HepG2 (cell line): ENCODE measurements around the gene DENND2D. TPM values are rescaled to one million over a fixed set of nuclear protein-coding genes. Genes with fewer than 3 reads are reported as not detected.
A peak's percentile ranks its signal among the peaks of the same experiment; 100 is the strongest.

Experiments used
- ATAC-seq: fragments of 200-7000 bp; cut with Tn5 transposase; 3 replicates; pipeline ENCODE4 v1.9.1; 2020; ENCODE audit warnings: mild to moderate bottlenecking, moderate library complexity
- BruUV-seq: library from RNA; stranded (reverse); fragments of 400-500 nt; replicated peaks from 2 replicates; lab custom pipeline; 2021; lab: Mats Ljungman, UMichigan
- CTCF ChIA-PET: fragments of 300-600 bp; formaldehyde crosslinking; extraction: SDS; loops from one replicate; lab custom pipeline; 2021; ENCODE audit warnings: low total read pairs, inconsistent platforms, low intra/inter-chr PET ratio; lab: Yijun Ruan, JAX
- POLR2A ChIA-PET: fragments of 350-600 bp; sonication (Branson Sonifier 250); formaldehyde crosslinking; loops from one replicate; lab custom pipeline; 2020; ENCODE audit warnings: antibody characterized with exemption, inconsistent platforms; lab: Yijun Ruan, JAX
- DNase-seq: peaks from one replicate; pipeline ENCODE4 v3.0.0-alpha.2; 2015; ENCODE audit warnings: low spot score
- FAIRE-seq: peaks from 3 replicates; lab custom pipeline; 2011; peaks lifted over from hg19 to GRCh38; lab: Jason Lieb, UNC
- H2AFZ ChIP-seq: one replicate; pipeline ENCODE4 v1.6.1; 2011; ENCODE audit warnings: low read length, inconsistent platforms
- H3K27ac ChIP-seq: fragments of 300-600 bp; 3 replicates; pipeline ENCODE4 v1.8.0; 2011; ENCODE audit warnings: mixed run types, mild to moderate bottlenecking, mixed read lengths, low read length, inconsistent platforms; ENCODE audit not compliant: insufficient read depth; ENCODE audit errors: extremely low read length
- H3K27me3 ChIP-seq, 2 experiments: fragments of 200-600 bp in 1 of 2; 2 replicates in 1 of 2; 3 replicates in 1 of 2; pipeline versions ENCODE4 v1.6.0 to v1.8.0; 2011; ENCODE audit warnings: low read length in 2 of 2, mild to moderate bottlenecking in 2 of 2, moderate library complexity in 2 of 2, inconsistent platforms in 1 of 2; ENCODE audit not compliant: insufficient read depth in 2 of 2, control insufficient read depth in 1 of 2
- H3K36me3 ChIP-seq, 2 experiments: fragments of 200-600 bp in 1 of 2; replicated peaks in 1 of 2; 2 replicates in 1 of 2; 3 replicates in 1 of 2; pipeline versions ENCODE4 v1.5.1 to v1.8.0; 2011; ENCODE audit warnings: low read length in 2 of 2, inconsistent platforms in 1 of 2; ENCODE audit not compliant: insufficient read depth in 2 of 2, control insufficient read depth in 1 of 2
- H3K4me1 ChIP-seq: 2 replicates; pipeline ENCODE4 v1.5.1; 2012; ENCODE audit warnings: low read length, inconsistent platforms; ENCODE audit not compliant: insufficient read depth
- H3K4me2 ChIP-seq: 2 replicates; pipeline ENCODE4 v1.6.0; 2011; ENCODE audit warnings: low read depth, low read length, inconsistent platforms
- H3K4me3 ChIP-seq, 3 experiments: fragments of 200-600 bp in 1 of 3; sonication (generic), shearing (Covaris generic) in 1 of 3; replicated peaks in 1 of 3; 2 replicates each; pipeline ENCODE4 v1.5.1; 2011 to 2016; ENCODE audit warnings: low read length in 3 of 3, inconsistent platforms in 2 of 3, low read depth in 2 of 3, mild to moderate bottlenecking in 2 of 3, control low read depth in 1 of 3, mixed read lengths in 1 of 3; ENCODE audit not compliant: insufficient read depth in 1 of 3
- H3K79me2 ChIP-seq: one replicate; pipeline ENCODE4 v1.6.1; 2011; ENCODE audit warnings: low read length, inconsistent platforms; ENCODE audit not compliant: insufficient read depth
- H3K9ac ChIP-seq: 2 replicates; pipeline ENCODE4 v1.6.0; 2011; ENCODE audit warnings: mild to moderate bottlenecking, low read depth, low read length, inconsistent platforms; ENCODE audit not compliant: insufficient read depth
- H3K9me3 ChIP-seq: 2 replicates; pipeline ENCODE4 v1.5.1; 2012; ENCODE audit warnings: mild to moderate bottlenecking, low read length
- H4K20me1 ChIP-seq: 2 replicates; pipeline ENCODE4 v1.6.0; 2011; ENCODE audit warnings: inconsistent platforms, mild to moderate bottlenecking, low read length, moderate library complexity; ENCODE audit not compliant: insufficient read depth
- ATF4 ChIP-seq, 2 experiments: fragments of 450-650 bp in 1 of 2; sonication (generic) in 1 of 2; formaldehyde crosslinking; IDR thresholded peaks; 2 replicates each; pipeline versions ENCODE4 v1.5.0 to v1.8.0; 2020 to 2022; ENCODE audit warnings: mild to moderate bottlenecking in 1 of 2, missing genetic modification reagents in 1 of 2
- HIC2 ChIP-seq: sonication (generic); formaldehyde crosslinking; IDR thresholded peaks from 2 replicates; pipeline ENCODE4 v1.9.0; 2022; ENCODE audit warnings: low read depth, missing genetic modification reagents
- KDM1A ChIP-seq: IDR thresholded peaks from 2 replicates; pipeline ENCODE4 v1.6.1; 2016; ENCODE audit warnings: missing compliant biosample characterization
- RBFOX2 ChIP-seq: fragments of 200-400 bp; formaldehyde crosslinking; IDR thresholded peaks from 2 replicates; pipeline ENCODE4 v1.6.1; 2017; ENCODE audit warnings: low read depth, mild to moderate bottlenecking, low read length
- RFX1 ChIP-seq: fragments of 450-650 bp; IDR thresholded peaks from 2 replicates; pipeline ENCODE4 v1.6.1; 2017
- ZFP62 ChIP-seq: sonication (generic); formaldehyde crosslinking; IDR thresholded peaks from 2 replicates; pipeline ENCODE4 v1.4.0; 2020; ENCODE audit warnings: missing genetic modification reagents
- ZNF746 ChIP-seq: sonication (generic); formaldehyde crosslinking; IDR thresholded peaks from 2 replicates; pipeline ENCODE4 v1.8.0; 2022; ENCODE audit warnings: mild to moderate bottlenecking, missing genetic modification reagents
- ZSCAN30 ChIP-seq: sonication (generic); formaldehyde crosslinking; IDR thresholded peaks from 2 replicates; pipeline ENCODE4 v1.5.0; 2020; ENCODE audit warnings: mild to moderate bottlenecking, missing genetic modification reagents
- WGBS: methylation state at CpG from one replicate; pipeline ENCODE4 v1.1.6; 2017; ENCODE audit warnings: low lambda C conversion rate; 5-methylcytosine and 5-hydroxymethylcytosine counted together
- in situ Hi-C: cut with HindIII; loops from 2 replicates; pipeline ENCODE4 v1.10.0; 2017; ENCODE audit warnings: low pct_unique_long_range_greater_than_20kb; ENCODE audit not compliant: extremely low pct_ligation_motif_present
- intact Hi-C: fragments of 100-400 bp; cut with micrococcal nuclease; formaldehyde crosslinking; loops from one replicate; pipeline ENCODE4 v1.10.0; 2022; ENCODE audit not compliant: unreplicated experiment
- polyA plus RNA-seq, 8 experiments: library from polyadenylated mRNA; depleted of rRNA in 3 of 8; stranded (reverse) in 7 of 8; unstranded in 1 of 8; fragments of >200 nt; fragmentation: Illumina TruSeq in 4 of 8; extraction: Trizol in 4 of 8; gene quantifications; 2 replicates each; pipeline versions ENCODE4 v1.2.1 to v1.2.3, GENCODE V29; 2011 to 2016; ENCODE audit warnings: low read depth in 4 of 8, missing spikeins in 1 of 8, mixed read lengths in 1 of 8; ENCODE audit not compliant: insufficient read depth in 1 of 8
- total RNA-seq, 5 experiments: library from RNA; depleted of rRNA; stranded (reverse); fragments of >200 nt; fragmentation: Illumina TruSeq; extraction: Trizol; gene quantifications; 2 replicates each; pipeline ENCODE4 v1.2.3, GENCODE V29; 2016; ENCODE audit warnings: low read depth in 1 of 5

The DENND2D gene
- total and polyA plus RNA-seq, 2 of the 13 experiments (the other 11 are each of a cell fraction or from before 2014, with no cell fraction given): 0.04 TPM; not detected in 1

- Histone ChIP-seq H3K4me2 (no peak overlapping the region), H3K9me3 (no peaks in the 10 kb centered on the region), H3K36me3 (no peaks in the 10 kb centered on the region), H3K79me2 (no peaks in the 10 kb centered on the region), H2AFZ (no peak overlapping the region), H4K20me1 (no peaks in the 10 kb centered on the region), H3K27ac (no peak overlapping the region), H3K9ac (no peak overlapping the region), H3K27me3 (no peaks in the 10 kb centered on the region), H3K4me1 (peaks cover 44% of the 10 kb centered on the region), H3K4me3 (no peak overlapping the region)
- in situ Hi-C loops (no loop called here), intact Hi-C loops (no loop called here)
- no TSS peak for BruUV-seq
- 45% methylated on average over 2 of the region's 2 CpGs for WGBS
- DNase-seq (no peak), ATAC-seq (no peak), FAIRE-seq (no peak)
- CTCF ChIA-PET: no interaction called here
- peak in 1 of 2 experiments; percentile 73; a peak in 1 of 4 replicates for TF ChIP-seq ATF4 (CRISPR knock-in tag; IDR thresholded peaks at IDR 0.05)
- TF ChIP-seq RBFOX2: no peak
- no peak for TF ChIP-seq KDM1A
- POLR2A ChIA-PET: no interaction called here
These were observed 5.2 kb upstream of the DENND2D start for GRCh38 chr1:111205714-111206050.

- in situ Hi-C loops: no loop called here
- Histone ChIP-seq H3K36me3 (no peaks in the 10 kb centered on the region), H3K79me2 (no peaks in the 10 kb centered on the region), H3K9me3 (no peaks in the 10 kb centered on the region), H3K27me3 (no peaks in the 10 kb centered on the region), H3K9ac (no peak overlapping the region), H4K20me1 (no peaks in the 10 kb centered on the region), H3K4me3 (no peak overlapping the region), H3K4me1 (peaks cover 49% of the 10 kb centered on the region), H2AFZ (no peak overlapping the region), H3K27ac (no peak overlapping the region), H3K4me2 (no peak overlapping the region)
- CTCF ChIA-PET: no interaction called here
- POLR2A ChIA-PET: no interaction called here
- ATAC-seq (no peak), FAIRE-seq (no peak), DNase-seq (no peak)
- intact Hi-C loops: no loop called here
- no TSS peak for BruUV-seq
- no peak for TF ChIP-seq HIC2
- no peak for TF ChIP-seq ZSCAN30 (CRISPR knock-in tag)
- TF ChIP-seq ZFP62 (CRISPR knock-in tag): no peak
- no peak for TF ChIP-seq RFX1
- no peak for TF ChIP-seq ZNF746
- WGBS: 45% methylated on average over 9 of the region's 9 CpGs
These were observed 4.7 kb upstream of the DENND2D start for GRCh38 chr1:111204983-111205713.
